K562 (cell line): ENCODE measurements around the gene ST6GALNAC6. TPM values are rescaled to one million over a fixed set of nuclear protein-coding genes. Genes with fewer than 3 reads are reported as not detected.
A peak's percentile ranks its signal among the peaks of the same experiment; 100 is the strongest.

Source experiments
- ATF1 ChIP-seq, 2 experiments: fragments of 450-650 bp in 1 of 2; IDR thresholded peaks; 2 replicates each; pipeline ENCODE4 v1.6.1; 2016; ENCODE audit warnings: missing compliant biosample characterization in 1 of 2, missing genetic modification characterization in 1 of 2
- DPF2 ChIP-seq: fragments of 450-650 bp; IDR thresholded peaks from 2 replicates; pipeline ENCODE4 v1.6.1; 2016
- E2F4 ChIP-seq: sonication (generic); formaldehyde crosslinking; IDR thresholded peaks from 2 replicates; pipeline ENCODE4 v1.8.0; 2022; ENCODE audit warnings: mild to moderate bottlenecking, low read depth, missing genetic modification reagents
- HDAC2 ChIP-seq: fragments of 450-650 bp; IDR thresholded peaks from 2 replicates; pipeline ENCODE4 v1.6.1; 2016; ENCODE audit warnings: mild to moderate bottlenecking
- L3MBTL2 ChIP-seq: fragments of 450-650 bp; IDR thresholded peaks from 2 replicates; pipeline ENCODE4 v1.6.1; 2016; ENCODE audit warnings: mild to moderate bottlenecking, moderate library complexity
- LEF1 ChIP-seq: fragments of 450-650 bp; IDR thresholded peaks from 2 replicates; pipeline ENCODE4 v1.6.1; 2016; ENCODE audit warnings: mild to moderate bottlenecking
- NBN ChIP-seq: fragments of 450-650 bp; IDR thresholded peaks from 2 replicates; pipeline ENCODE4 v1.6.1; 2016; ENCODE audit warnings: low read depth, mild to moderate bottlenecking
- NCOA1 ChIP-seq: fragments of 450-650 bp; IDR thresholded peaks from 2 replicates; pipeline ENCODE4 v1.6.1; 2016; ENCODE audit warnings: low read depth
- NFE2L1 ChIP-seq: fragments of 450-650 bp; IDR thresholded peaks from 2 replicates; pipeline ENCODE4 v1.6.1; 2016; ENCODE audit warnings: missing genetic modification characterization, low read depth, mild to moderate bottlenecking, missing compliant biosample characterization, moderate library complexity, borderline replicate concordance
- PRMT5 ChIP-seq: sonication (generic); formaldehyde crosslinking; IDR thresholded peaks from 2 replicates; pipeline ENCODE4 v1.5.0; 2020; ENCODE audit warnings: missing genetic modification reagents
- RBM39 ChIP-seq: fragments of 200-400 bp; formaldehyde crosslinking; optimal IDR thresholded peaks from 2 replicates; pipeline ENCODE3; 2018; ENCODE audit warnings: low read depth, low read length
- THRAP3 ChIP-seq: fragments of 450-650 bp; IDR thresholded peaks from 2 replicates; pipeline ENCODE4 v1.6.1; 2016; ENCODE audit warnings: mild to moderate bottlenecking, inconsistent platforms, borderline replicate concordance
- polyA plus RNA-seq, 8 experiments: library from polyadenylated mRNA; depleted of rRNA in 4 of 8; stranded (reverse) in 5 of 8; unstranded in 3 of 8; fragments of >200 nt; fragmentation: Nextera tagmentation in 2 of 8; fragmentation: Illumina TruSeq in 1 of 8; extraction: Ambion mirVana in 2 of 8; extraction: Trizol in 1 of 8; gene quantifications; 2 replicates each; pipeline versions ENCODE4 v1.2.1 to v1.2.3, GENCODE V29; 2011 to 2014; ENCODE audit warnings: inconsistent platforms in 1 of 8, missing spikeins in 1 of 8
- total RNA-seq, 7 experiments: library from RNA; depleted of rRNA in 6 of 7; stranded (reverse); fragments of >200 nt in 6 of 7; fragmentation: Illumina TruSeq in 2 of 7; extraction: Trizol in 2 of 7; gene quantifications; 2 replicates each; pipeline versions ENCODE4 v1.2.1 to v1.2.3, GENCODE V29; 2011 to 2021; ENCODE audit warnings: low replicate concordance in 1 of 7
- TF ChIP-seq, protein P1 (sequence below): fragments of 200-800 bp; sonication (Bioruptor generic); IDR thresholded peaks from 2 replicates; pipeline ENCODE4 v1.6.1; 2017; ENCODE audit warnings: missing genetic modification characterization, missing compliant biosample characterization
- TF ChIP-seq, protein P2 (sequence below), 2 experiments: fragments of 450-650 bp; IDR thresholded peaks; 2 replicates each; pipeline ENCODE4 v1.6.1; 2018; ENCODE audit warnings: mild to moderate bottlenecking in 2 of 2, low read depth in 1 of 2; ENCODE audit not compliant: partially characterized antibody in 2 of 2
- TF ChIP-seq, protein P3 (sequence below): sonication (generic); formaldehyde crosslinking; IDR thresholded peaks from 2 replicates; pipeline ENCODE4 v1.8.1; 2023; ENCODE audit warnings: mild to moderate bottlenecking, missing genetic modification reagents
- TF ChIP-seq, protein P4 (sequence below), 2 experiments: fragments of 450-650 bp in 1 of 2; sonication (generic) in 1 of 2; formaldehyde crosslinking in 1 of 2; IDR thresholded peaks in 1 of 2; conservative IDR thresholded peaks in 1 of 2; 2 replicates each; pipeline versions ENCODE4 v1.6.1 to v1.8.1; 2016 to 2023; ENCODE audit warnings: mild to moderate bottlenecking in 2 of 2, moderate library complexity in 2 of 2, inconsistent platforms in 1 of 2, missing genetic modification reagents in 1 of 2

Gene ST6GALNAC6
- total and polyA plus RNA-seq, 9 of the 15 experiments (the other 6 are each of a cell fraction or from before 2014, with no cell fraction given): 0.13 to 23.0 (median 14.5) TPM

DNA sequence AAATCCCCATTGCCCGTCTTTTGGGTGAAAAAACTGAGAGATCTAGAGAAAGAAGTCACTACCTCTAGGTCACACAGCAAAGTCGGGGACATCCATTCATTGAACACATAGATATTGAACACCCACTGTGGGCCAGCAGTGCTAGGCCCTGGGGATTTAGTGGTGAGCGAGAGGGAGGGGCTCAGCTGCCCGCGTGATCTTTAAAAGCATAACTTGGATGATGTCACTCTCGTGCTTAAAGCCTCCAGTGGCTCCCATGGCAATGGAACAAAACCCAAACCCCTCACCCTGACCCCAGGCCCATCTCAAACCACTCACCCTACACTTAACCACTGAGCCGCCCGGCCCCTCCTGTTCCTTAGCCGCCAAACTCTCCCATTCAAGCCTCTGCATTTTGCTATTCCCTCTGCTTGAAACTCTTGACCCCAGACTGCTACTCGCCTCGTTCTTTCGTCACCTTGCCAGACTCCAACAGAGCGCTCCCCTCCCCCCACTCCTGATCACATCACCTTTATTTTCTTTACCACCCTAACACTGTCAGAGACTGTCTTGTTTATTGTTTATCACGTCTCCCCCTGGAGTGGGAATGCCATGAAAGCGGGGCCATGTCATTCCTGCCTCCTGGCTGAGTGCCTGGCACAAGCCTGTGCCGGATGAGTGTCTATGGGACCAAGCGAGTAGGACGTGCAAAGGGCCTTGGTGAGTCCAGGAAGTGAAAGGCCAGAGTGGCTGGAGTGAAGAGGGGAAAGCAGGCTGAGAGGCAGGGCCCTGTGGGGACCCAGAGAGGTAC, 31.9 kb upstream of the ST6GALNAC6 start (continued):
- TF ChIP-seq E2F4 (CRISPR knock-in tag) (peak; percentile 30; the same call in 1 of the 2 replicates), NFE2L1 (tag) (no peak), NCOA1 (peak; percentile 61), THRAP3 (0 out of 2 replicates have a peak, but pooled peaks have one; percentile 9), L3MBTL2 (peak; percentile 45), HDAC2 (peak; percentile 24; the same call in 1 of the 2 replicates), LEF1 (peak; percentile 92), DPF2 (peak; percentile 85), PRMT5 (CRISPR knock-in tag) (no peak), RBM39 (peak; percentile 54), ATF1 (CRISPR knock-in tag; IDR thresholded peaks at IDR 0.05) (no peak), ATF1 (tag; IDR thresholded peaks at IDR 0.05) (peak; percentile 64), NBN (peak; percentile 65; the same call in 1 of the 2 replicates)
- TF ChIP-seq, protein P1, sequence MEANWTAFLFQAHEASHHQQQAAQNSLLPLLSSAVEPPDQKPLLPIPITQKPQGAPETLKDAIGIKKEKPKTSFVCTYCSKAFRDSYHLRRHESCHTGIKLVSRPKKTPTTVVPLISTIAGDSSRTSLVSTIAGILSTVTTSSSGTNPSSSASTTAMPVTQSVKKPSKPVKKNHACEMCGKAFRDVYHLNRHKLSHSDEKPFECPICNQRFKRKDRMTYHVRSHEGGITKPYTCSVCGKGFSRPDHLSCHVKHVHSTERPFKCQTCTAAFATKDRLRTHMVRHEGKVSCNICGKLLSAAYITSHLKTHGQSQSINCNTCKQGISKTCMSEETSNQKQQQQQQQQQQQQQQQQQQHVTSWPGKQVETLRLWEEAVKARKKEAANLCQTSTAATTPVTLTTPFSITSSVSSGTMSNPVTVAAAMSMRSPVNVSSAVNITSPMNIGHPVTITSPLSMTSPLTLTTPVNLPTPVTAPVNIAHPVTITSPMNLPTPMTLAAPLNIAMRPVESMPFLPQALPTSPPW (CRISPR knock-in tag): peak; percentile 57; the same call in 1 of the 2 replicates
- TF ChIP-seq, protein P2, sequence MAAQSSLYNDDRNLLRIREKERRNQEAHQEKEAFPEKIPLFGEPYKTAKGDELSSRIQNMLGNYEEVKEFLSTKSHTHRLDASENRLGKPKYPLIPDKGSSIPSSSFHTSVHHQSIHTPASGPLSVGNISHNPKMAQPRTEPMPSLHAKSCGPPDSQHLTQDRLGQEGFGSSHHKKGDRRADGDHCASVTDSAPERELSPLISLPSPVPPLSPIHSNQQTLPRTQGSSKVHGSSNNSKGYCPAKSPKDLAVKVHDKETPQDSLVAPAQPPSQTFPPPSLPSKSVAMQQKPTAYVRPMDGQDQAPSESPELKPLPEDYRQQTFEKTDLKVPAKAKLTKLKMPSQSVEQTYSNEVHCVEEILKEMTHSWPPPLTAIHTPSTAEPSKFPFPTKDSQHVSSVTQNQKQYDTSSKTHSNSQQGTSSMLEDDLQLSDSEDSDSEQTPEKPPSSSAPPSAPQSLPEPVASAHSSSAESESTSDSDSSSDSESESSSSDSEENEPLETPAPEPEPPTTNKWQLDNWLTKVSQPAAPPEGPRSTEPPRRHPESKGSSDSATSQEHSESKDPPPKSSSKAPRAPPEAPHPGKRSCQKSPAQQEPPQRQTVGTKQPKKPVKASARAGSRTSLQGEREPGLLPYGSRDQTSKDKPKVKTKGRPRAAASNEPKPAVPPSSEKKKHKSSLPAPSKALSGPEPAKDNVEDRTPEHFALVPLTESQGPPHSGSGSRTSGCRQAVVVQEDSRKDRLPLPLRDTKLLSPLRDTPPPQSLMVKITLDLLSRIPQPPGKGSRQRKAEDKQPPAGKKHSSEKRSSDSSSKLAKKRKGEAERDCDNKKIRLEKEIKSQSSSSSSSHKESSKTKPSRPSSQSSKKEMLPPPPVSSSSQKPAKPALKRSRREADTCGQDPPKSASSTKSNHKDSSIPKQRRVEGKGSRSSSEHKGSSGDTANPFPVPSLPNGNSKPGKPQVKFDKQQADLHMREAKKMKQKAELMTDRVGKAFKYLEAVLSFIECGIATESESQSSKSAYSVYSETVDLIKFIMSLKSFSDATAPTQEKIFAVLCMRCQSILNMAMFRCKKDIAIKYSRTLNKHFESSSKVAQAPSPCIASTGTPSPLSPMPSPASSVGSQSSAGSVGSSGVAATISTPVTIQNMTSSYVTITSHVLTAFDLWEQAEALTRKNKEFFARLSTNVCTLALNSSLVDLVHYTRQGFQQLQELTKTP (IDR thresholded peaks at IDR 0.05; ENCODE audit: low read depth in 1 of 2, partially characterized antibody in 2 of 2): peak in 1 of 2 experiments; percentile 22
- TF ChIP-seq, protein P3, sequence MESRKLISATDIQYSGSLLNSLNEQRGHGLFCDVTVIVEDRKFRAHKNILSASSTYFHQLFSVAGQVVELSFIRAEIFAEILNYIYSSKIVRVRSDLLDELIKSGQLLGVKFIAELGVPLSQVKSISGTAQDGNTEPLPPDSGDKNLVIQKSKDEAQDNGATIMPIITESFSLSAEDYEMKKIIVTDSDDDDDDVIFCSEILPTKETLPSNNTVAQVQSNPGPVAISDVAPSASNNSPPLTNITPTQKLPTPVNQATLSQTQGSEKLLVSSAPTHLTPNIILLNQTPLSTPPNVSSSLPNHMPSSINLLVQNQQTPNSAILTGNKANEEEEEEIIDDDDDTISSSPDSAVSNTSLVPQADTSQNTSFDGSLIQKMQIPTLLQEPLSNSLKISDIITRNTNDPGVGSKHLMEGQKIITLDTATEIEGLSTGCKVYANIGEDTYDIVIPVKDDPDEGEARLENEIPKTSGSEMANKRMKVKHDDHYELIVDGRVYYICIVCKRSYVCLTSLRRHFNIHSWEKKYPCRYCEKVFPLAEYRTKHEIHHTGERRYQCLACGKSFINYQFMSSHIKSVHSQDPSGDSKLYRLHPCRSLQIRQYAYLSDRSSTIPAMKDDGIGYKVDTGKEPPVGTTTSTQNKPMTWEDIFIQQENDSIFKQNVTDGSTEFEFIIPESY: peak; percentile 5; the same call in 1 of the 2 replicates
- TF ChIP-seq, protein P4, sequence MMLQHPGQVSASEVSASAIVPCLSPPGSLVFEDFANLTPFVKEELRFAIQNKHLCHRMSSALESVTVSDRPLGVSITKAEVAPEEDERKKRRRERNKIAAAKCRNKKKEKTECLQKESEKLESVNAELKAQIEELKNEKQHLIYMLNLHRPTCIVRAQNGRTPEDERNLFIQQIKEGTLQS (IDR thresholded peaks at IDR 0.05): peak; percentile 95
- TF ChIP-seq, protein P4 (CRISPR knock-in tag; conservative IDR thresholded peaks at IDR 0.05): peak; percentile 78
